Colon (tissue), 2 donors: ENCODE results near the gene ZBTB12.
"Not testable (repeated sequence)": the region's sequence is repeated elsewhere in the genome, so short reads cannot be mapped to it uniquely, and the experiment has no call there.

Experiments used
- FAIRE-seq: peaks from 2 replicates; lab custom pipeline; 2012; peaks lifted over from hg19 to GRCh38; lab: Jason Lieb, UNC
- donor health status: control.
- donor health status: control.

The ZBTB12 gene

DNA sequence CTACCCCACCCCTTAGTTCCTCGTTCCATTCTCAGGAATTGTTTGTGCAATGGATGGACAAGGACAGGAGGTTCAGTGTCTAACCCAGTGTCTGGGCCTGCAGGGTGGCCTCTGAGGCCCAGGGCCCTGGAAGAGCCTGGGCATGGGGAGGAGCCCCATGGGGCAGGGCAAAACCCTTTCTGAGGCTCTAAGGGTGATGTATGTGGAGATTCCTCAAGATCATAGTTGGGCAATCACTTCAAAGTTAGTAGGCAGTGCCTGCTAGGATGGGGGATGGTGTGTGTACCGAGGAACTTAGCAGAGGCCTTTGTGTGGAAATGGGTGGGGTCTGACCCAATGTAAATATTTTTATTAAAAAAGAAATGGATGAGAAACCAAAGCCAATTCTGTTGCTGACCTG is 18.9 kb upstream of the ZBTB12 start:
- FAIRE-seq: no peak

DNA sequence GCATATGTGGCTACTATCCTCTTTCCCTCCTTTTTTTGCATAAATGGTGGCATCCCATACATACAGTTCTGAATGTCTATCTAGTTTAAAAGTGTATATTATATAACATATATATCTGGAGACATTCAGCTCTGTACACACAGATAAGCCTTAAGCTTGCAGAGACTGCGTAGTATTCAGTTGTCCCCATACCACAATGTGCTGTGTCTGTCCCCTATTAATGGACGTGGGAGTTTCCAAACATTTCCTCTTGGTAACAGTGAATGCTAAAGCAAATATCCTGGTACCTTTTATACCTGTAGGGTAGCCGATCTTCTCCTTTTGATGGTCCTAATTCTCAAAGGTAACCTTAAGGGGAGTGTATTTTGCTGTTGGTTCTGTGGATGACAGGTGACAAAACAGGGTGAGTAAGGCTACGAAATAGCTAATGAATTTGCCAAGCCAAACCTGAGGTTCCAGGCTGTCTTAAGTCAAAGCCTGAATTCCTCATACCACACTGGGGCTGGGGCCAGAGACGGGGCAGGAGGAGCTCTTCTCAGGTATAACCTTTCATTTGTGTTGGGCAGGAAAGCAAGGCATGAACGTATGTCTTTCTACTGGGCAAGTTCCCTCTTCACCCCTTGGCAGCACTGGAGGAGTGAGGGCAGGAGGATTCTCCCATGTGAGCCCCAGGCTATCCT is 17.9 kb upstream of the ZBTB12 start:
- no peak for FAIRE-seq

DNA sequence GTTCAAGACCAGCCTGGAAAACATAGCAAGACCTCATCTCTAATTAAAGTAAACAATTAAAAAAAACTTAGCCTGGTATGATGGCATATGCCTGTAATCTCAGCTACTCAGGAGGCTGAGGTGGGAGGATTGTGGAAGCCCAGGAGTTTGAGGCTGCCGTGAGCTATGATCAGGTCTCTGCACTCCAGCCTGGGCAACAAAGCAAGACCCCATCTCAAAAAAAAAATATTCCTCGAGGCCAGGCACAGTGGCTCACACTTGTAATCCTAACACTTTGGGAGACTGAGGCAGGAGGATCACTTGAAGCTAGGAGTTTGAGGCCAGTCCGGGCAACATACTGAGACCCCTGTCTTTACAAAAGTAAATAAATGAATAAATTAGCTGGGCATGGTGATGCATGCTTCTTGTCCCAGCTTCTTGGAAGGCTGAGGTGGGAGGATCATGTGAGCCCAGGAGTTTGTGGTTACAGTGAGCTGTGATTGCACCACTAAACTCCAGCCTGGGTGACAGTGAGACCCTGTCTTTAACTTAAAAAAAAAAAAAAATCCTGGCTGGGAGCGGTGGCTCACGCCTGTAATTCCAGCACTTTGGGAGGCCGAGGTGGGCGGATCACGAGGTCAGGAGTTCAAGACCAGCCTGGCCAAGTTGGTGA is 16.3 kb upstream of the ZBTB12 start:
- no peak for FAIRE-seq

DNA sequence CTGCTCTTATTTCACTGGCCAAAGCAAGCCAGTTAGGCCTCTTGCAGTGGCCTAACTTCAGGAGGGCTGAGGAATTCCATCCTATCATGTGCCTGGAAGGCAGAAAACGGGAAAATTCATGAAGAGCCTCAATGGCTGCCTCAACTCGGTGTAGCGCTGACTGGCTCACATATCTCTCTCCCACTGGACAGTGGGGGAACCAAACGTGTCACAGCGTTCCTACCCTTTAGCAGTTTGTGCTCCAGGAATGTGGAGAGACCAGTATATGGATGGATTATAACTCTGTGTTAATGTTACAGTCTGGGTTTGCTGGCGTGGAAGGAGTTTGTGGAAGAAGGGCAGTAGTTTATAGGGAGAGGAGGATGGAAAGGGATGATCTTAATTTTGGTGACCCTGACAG is 13.9 kb upstream of the ZBTB12 start:
- no peak for FAIRE-seq

DNA sequence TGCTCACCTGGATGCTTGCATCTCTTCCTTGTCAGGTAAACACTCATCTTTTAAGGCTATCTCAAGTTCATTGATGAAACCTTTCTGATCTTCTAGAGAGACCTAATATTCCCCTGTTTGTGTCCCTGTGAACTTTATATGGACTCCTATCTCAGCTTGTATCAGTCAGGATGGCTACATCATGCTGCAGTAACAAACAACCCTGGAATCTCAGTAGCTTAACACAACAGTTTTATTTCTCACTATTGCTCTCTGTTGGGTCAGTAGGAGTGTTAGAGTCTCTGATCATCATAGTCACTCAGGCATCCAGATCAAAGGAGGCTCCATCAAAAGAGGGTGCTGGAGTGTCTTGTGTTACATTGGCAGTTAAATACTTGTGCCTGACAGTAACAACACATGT is 13.5 kb upstream of the ZBTB12 start:
- FAIRE-seq: no peak

DNA sequence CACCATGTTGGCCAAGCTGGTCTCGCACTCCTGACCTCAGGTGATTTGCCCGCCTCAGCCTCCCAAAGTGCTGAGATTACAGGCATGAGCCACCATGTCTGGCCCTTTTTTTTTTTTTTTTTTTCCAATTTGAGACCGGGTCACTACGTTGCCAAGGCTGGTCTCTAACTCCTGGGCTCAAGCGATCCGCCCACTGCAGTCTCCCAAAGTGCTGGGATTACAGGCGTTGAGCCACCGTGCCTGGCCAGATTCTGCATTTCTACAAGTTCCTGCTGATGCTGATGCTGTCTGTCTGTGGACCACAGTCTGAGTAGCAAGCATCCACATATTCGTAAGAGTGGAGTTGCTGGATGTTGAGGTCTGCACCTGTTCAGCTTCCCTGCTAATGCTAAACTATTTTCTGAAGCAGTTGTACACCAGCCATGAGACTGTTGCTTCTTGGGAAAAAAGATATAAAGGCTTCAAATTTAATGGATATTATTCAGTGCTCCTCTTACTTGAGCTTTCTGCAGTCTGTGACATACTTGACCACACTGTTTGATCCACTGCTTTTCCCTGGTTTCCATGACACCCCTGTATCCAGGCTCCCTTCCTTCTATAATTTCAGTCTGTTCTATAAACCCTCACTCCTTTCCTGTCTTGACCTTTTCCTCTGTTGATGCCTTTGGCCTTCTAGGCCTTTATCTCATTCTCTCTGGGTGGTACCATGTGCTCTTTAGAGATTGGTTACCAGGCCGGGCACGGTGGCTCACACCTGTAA is 10.1 kb upstream of the ZBTB12 start:
- no peak for FAIRE-seq

DNA sequence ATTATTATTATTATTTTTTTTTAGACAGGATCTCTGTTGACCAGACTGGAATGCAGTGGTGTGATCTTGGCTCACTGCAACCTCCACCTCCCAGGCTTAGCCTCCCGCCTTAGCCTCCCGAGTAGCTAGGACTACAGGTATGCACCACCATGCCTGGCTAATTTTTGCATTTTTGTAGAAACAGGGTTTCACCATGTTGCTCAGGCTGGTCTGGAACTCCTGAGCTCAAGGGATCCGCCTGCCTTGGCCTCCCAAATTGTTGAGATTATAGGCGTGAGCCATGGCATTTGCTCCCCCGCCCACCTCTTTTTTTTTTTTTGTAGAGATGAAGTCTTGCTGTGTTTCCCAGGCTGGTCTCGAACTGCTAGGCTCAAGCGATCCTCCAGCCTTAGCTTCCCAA is 7.4 kb upstream of the ZBTB12 start:
- FAIRE-seq: not testable (repeated sequence)

DNA sequence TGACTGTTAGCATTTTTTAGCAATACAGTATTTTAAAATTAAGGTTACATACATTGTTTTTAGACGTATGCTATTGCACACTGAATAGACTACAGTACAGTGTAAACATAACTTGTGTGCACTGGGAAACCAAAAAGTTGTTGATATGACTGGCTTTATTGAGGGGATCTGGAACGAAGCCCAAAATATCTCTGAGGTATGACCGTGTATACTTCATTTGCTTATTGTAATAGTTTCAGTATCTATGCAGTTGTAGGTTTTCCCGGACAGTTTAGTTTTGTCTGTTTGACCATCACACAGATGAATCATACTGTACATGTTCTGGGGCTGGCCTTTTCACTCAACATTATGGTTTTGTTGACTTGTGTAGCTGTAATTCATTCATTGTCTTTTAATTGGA is 6.9 kb upstream of the ZBTB12 start:
- no peak for FAIRE-seq

DNA sequence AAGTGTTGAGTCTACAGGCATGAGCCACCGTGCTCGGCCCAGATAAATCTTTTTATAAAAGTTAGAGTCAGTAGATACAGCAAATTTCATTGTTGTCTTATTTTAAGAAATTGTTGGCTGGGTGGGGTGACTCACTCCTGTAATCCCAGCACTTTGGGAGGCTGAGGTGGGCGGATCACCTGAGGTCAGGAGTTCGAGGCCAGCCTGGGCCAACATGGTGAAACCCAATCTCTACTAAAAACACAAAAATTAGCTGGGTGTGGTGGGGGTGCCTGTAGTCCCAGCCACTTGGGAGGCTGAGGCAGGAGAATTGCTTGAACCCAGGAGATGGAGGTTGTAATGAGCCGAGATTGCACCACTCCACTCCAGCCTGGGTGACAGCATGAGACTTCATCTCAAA is 6.4 kb upstream of the ZBTB12 start:
- FAIRE-seq: not testable (repeated sequence)

DNA sequence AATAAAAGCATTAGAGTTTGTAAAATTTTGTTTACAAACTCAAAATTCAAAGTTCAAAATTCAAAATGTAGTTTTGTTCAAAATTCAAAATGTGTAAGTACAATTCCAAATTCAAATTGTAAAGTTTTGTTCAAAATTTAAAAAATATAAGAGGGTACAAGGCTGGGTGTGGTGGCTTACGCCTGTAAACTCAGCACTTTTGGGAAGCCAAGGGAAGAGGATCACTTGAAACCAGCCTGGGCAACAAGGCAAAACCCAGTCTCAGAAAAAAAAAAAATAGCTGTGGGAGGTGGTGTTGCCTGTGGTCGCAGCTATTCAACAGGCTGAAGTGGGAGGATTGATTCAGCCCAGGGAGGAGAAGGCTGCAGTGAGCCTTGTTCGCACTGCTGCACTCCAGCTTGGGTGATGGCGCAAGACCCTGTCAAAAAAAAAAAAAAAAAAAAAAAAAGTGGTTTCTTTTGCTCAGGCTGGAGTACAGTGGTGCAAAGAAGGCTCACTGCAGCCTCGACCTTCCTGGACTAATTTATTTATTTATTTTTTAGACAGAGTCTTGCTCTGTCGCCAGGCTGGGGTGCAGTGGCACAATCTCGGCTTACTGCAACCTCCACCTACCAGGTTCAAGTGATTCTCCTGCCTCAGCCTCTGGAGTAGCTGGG is 5.4 kb upstream of the ZBTB12 start:
- FAIRE-seq: no peak

DNA sequence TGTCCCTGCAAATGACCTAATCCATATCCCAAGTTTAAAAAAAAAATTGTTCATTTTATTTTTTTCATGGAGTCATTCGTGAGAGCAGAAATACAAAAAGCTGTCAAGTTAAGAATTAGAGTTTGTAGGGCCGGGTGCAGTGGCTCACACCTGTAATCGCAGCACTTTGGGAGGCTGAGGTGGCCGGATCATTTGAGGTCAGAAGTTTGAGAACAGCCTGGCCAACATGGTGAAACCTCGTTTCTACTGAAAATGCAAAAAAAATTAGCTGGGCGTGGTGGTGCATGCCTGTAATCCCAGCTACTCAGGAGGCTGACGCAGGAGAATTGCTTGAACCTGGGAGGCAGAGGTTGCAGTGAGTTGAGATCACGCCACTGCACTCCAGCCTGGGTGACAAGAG is 4.8 kb upstream of the ZBTB12 start:
- FAIRE-seq: not testable (repeated sequence)

DNA sequence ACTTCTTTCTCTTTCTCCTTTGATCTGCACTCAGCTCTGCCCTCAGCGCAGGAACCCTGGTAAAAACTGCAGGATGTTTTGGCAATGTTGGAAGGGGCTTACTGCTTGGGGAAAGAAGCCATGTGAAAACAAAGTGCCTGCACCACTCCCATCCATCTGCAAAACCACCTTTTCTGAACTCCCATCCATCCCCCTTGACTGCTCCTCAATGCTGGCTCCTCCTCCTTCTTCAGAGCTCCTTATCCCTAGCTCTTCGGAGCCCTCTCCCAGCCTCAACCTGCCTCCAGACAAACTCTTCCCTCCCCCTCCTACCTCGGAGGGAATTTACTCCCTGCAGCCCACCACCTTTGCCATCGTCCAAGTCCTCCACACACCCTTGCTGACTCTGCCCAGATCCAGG is 4.2 kb upstream of the ZBTB12 start:
- FAIRE-seq: no peak

DNA sequence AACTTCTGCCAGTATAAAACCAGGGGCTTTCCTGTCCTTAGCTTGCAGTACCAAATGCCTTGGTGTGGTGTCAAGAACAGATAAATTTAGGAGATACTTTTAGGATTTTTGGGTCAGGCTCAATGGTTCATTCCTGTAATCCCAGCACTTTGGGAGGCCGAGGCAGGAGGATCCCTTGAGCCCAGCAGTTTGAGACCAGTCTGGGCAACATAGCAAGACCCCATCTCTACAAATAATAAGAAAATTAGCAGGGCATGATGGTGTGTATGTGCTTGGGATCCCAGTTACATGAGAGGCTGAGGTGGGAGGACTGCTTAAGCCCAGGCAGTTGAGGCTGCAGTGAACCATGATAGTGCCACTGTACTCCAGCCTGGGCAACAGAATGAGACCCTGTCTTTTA is 3.2 kb upstream of the ZBTB12 start:
- no peak for FAIRE-seq

DNA sequence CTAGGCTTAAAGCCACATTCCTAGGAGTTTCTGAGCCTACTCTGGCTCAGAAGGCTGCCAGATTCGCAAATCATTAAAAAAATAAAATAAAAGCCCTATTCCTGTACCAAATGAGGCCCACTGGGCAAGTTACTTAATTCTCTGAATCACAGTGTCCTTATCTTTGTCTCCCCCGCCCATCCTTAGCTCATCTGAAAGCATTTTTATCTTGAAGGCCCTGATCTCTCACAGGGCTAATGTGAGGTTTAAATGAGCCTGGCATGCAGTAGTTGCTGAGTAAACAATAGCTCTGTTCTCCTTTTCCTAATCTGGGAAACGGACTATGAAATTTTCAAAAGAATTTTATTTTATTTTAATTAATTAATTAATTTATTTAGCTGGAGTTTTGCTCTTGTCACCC is 2.1 kb upstream of the ZBTB12 start:
- FAIRE-seq: no peak

DNA sequence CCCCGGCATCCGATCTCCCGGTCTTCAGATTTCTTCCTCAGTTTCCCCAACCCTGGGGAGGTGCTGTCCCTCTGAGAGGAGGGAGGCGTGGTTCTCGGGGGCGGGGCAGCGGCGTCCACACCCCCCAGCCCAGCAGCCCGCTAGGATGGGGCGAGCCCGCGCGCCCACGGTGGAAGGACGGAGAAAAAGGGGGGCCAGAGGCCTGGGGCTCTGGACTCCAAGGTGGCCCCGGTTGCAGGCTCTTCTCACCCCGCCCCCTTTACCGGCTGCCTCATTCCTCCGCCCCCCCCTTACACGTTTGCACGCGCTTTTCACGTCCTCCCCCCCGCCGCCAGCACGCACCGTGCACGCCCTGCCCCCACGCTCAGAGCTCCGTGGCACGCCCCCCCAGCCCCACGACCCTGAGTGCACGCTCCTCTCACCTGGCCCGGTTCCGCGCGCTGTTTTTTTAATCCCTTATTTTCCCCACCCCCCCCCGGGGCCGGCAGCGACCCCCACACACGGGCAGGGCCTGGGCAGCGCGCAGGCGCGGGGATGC is 402 bp downstream of the ZBTB12 start:
- no peak for FAIRE-seq

DNA sequence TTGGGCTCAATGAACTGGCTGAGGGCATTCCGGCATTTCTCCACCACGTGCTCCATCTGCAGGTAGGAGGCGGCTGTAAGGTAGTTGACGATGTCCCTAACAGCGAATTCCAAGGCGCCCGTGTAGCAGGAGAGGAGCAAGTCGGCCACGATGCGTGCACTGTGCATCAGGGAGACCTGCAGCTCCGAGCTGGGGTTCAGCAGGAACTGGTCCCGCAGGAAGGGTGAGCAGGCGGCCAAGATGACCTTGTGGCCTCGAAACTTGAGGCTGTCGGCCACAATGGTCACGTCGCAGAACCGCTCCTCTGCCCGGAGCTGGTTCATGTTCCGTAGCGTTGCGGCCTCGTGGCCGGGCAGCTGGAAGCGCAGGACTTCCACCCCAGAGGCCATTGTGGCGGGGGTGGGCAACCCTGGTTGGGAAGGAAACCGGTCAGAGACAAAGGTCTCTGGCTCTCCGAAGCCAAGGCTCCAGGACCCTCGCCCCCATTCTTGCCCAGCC is 920 bp downstream of the ZBTB12 start:
- FAIRE-seq: no peak

DNA sequence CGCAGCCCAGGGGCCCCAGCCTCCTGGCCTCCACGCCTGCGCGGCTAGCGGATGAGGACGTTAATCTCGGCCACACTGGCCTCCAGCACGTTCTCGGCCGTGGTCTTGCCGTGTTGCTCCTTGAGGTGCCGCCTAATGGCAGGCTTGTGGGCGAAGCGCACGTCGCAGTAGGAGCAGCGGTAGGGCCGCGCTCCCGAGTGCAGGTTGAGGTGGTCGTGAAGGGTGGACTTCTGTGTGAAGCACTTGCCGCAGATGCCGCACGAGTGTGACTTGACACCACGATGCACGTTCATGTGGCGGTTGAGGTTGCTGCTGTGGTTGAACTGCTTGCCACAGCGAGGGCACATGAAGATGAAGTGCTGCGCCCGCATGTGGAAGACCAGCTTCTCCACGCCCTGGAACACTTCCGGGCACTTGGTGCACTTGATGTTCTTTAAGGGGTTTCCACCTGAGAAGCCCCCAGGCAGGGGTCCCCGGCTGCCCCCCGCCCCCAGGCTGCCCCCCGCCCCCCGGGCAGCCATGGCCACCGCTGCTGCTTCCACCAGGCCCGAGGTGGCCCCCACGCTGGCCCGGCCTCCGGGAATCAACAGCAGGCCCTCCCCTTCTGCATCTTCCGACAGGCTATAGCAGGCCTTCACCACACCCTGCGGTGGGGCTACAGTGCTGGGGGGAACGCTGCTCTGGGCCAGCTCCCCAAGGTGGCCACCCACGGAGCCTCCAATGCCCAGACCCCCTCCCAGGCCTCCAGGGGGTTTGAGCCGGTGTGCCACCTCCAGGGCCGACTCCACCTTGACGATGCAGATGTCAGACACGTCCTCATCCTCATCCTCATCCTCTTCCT is 1.8 kb downstream of the ZBTB12 start:
- no peak for FAIRE-seq

DNA sequence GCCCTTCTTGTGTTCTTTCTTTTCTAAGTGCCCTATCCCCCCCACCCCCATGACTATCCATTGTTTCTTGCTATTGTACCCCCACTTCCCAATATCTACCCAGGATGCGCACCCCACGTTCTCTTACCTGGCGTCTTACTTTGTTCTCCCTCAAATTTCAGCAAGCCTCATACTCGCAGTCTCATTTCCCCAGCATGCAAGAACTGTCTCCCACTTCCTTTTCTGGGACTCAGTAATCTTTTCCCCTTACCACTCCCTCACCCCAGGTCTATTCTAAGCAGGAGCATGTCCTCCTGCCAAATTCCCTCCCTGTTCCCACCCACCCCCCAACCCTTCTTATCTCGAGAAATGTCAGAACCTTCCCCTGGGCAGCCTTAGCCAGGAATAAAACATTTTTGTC is 2.7 kb downstream of the ZBTB12 start:
- FAIRE-seq: no peak

DNA sequence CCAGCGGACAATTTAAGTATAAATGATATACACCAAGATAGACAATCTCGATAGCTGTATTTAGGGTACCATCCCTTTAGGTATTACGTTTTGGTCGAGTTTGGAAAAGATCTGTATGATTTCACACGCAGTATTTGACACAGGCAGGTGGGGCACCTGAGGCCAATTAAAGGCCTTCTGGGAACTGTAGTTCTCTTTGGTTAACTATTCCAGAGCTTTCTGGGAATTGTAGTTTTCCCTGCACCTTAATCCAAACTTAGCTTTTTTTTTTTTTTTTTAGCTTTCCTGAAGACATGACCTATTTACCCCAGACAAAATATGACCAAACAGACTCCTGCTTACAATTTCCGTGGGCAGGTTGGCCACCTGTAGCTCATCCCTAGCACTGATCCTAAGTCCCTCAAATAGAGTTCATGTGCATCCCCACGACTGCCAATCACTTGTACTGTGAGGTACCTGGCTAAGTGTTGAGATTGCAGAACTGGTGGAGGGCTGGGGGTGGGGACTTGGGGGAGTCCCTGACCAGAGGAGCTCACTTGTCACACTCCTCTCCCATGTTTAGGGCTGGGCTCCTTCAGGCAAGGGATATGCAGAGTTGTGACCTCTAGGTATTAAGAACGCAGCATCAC is 3.4 kb downstream of the ZBTB12 start:
- FAIRE-seq: no peak

DNA sequence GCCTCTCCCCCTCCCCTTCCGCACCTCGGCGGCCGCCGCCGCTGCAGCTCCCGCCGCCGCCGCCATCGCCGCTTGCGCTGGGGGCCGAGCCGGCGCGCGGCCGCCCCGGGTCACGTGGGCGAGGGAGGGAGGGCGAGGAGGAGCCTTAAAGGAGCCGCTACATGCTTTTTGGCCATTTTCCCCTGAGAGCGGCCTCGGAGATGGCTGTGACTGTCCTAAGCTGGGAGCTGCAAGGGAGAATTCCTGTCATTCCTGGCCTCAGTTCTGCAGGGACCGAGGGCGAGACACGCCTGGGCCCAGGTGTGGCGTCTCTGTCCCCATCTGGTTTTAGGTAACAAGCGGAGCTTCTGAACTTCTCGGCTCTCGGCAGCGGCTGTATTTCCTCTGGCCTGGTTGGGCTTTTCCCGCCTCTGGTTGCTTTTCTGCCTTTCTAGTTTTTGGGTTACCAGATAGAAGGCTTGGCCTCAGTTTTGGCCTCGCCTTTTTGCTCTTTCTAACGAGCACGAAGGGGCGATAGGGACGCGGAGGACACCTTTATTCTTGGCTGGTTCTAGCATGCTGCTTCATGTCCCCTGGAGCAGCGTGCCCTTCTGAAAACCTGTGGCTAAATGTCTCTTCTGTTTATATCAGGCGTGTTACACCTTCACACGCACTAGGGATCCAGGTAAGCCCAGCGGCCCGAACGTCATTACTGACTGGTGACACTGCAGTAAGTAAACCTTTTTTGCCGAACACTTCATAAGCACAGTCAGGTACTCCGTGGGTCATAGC is 4.1 kb downstream of the ZBTB12 start, which contains the start of gene EHMT2:
TSS of gene EHMT2 (minus strand) at position 87 of the 771 bp plus-strand sequence. CDS start at position 66, 21 bp downstream.
- no peak for FAIRE-seq
